ENCODE results near the gene TXNL4A.

Gene TXNL4A

DNA sequence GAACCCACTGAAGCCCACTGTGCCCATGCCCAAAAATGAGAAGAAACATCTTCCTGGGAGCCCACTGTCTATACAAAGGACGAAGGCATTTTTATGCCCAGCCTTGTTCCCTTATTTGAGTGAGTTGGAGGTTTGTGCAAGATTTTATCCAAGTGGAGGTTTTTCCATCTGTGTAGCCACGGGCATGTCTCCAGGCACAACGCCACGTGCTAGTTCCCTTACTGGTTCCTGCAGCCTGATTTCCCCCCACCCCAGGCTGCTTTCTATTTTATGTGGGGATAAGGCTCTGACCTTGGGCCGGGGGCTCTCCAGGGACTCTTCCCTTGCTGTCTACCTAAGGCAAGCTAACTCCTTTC is 22.2 kb upstream of the TXNL4A start:
- no peaks in the 10 kb centered on the region for H4K20me1 ChIP-seq (ENCODE audit: insufficient read depth)
- no peaks in the 10 kb centered on the region for H3K36me3 ChIP-seq (ENCODE audit: insufficient read depth)
- no peak overlapping the region for H3K27ac ChIP-seq
- H3K4me1 ChIP-seq (ENCODE audit: low read depth, poor library complexity, severe bottlenecking): no peaks in the 10 kb centered on the region
- H3K79me2 ChIP-seq (ENCODE audit: insufficient read depth, low read depth): no peaks in the 10 kb centered on the region
- no peak overlapping the region for H2AFZ ChIP-seq (ENCODE audit: low read depth)
- H3K27me3 ChIP-seq (ENCODE audit: insufficient read depth, low read depth): no peaks in the 10 kb centered on the region
- H3K9ac ChIP-seq: no peak overlapping the region
- no peak overlapping the region for H3K4me3 ChIP-seq (IDR thresholded peaks at IDR 0.05; ENCODE audit: insufficient read depth, low read depth, low read length)
- H3K4me2 ChIP-seq: no peak overlapping the region
- TF ChIP-seq, protein P1, sequence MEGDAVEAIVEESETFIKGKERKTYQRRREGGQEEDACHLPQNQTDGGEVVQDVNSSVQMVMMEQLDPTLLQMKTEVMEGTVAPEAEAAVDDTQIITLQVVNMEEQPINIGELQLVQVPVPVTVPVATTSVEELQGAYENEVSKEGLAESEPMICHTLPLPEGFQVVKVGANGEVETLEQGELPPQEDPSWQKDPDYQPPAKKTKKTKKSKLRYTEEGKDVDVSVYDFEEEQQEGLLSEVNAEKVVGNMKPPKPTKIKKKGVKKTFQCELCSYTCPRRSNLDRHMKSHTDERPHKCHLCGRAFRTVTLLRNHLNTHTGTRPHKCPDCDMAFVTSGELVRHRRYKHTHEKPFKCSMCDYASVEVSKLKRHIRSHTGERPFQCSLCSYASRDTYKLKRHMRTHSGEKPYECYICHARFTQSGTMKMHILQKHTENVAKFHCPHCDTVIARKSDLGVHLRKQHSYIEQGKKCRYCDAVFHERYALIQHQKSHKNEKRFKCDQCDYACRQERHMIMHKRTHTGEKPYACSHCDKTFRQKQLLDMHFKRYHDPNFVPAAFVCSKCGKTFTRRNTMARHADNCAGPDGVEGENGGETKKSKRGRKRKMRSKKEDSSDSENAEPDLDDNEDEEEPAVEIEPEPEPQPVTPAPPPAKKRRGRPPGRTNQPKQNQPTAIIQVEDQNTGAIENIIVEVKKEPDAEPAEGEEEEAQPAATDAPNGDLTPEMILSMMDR (conservative IDR thresholded peaks at IDR 0.05; ENCODE audit: low read depth, low read length): no peak

DNA sequence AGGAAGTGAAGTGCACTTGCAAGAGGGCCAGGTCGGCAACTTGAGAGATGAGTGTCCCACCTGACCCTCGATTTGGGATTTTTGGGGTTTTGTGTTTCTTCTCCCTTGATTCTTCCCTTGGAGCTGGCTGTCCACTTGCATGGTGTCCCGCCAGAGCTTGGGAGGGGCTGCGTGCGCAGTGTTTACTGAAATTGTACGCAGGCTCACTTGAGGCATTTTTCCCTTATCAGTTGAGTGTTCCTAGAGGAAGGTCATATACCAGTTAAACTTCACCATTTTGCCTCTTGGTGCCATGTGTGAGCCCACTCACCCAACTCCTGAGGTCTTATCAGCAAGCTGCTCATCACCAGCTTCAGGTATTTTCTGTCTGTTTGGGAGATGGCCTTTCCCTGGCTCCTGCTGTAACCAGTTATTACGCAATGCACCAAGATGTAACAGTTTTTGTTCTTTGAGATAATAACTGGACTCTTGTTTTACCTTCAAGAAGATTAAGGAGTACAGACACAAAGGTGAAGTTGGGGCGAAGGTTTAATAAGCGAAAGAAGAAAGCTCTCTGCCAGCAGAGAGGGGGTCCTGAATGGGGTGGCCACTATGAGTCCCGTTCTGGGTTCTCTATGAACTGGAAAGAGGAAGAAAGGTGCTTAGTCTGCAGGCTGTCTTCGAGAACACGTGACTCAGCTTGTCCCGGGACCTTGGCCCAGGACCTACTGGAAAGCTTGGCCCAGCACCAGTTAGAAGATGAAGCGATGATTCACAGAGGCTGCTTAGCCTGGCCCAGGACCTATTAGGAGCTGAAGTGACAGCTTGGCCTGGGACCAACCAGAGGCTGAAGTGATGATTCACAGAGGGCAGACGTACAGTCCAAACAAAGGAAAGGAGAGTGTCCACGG is 21.5 kb upstream of the TXNL4A start:
- Histone ChIP-seq H3K79me2 (ENCODE audit: insufficient read depth, low read depth) (no peaks in the 10 kb centered on the region), H3K9ac (no peak overlapping the region), H3K4me1 (ENCODE audit: low read depth, poor library complexity, severe bottlenecking) (no peaks in the 10 kb centered on the region), H4K20me1 (ENCODE audit: insufficient read depth) (no peaks in the 10 kb centered on the region), H3K4me2 (no peak overlapping the region), H3K27ac (no peak overlapping the region), H2AFZ (ENCODE audit: low read depth) (no peak overlapping the region), H3K27me3 (ENCODE audit: insufficient read depth, low read depth) (no peaks in the 10 kb centered on the region), H3K36me3 (ENCODE audit: insufficient read depth) (no peaks in the 10 kb centered on the region), H3K4me3 (IDR thresholded peaks at IDR 0.05; ENCODE audit: insufficient read depth, low read depth, low read length) (no peak overlapping the region)
- TF ChIP-seq, protein P1 (conservative IDR thresholded peaks at IDR 0.05; ENCODE audit: low read depth, low read length): no peak

DNA sequence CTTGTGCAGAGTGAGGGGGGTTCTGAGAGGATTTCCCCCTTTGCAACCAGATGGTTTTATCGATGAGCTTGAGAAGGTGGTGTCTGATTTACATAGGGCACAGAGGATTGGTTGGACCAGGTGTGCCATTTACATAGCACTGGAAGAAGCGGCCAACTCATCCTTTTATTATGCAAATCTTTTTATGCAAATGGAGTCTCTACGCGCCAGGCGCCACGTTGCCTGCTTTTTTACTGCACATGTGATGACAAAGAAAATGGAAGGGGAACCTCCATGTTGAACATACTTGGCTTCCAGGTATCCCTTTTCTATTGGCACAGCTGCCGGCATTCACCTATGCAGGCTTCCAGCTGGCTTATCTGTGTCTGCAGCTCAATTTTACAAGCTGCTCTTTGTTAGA is 18.4 kb upstream of the TXNL4A start:
- no peaks in the 10 kb centered on the region for H3K4me1 ChIP-seq (ENCODE audit: low read depth, poor library complexity, severe bottlenecking)
- H3K4me3 ChIP-seq (IDR thresholded peaks at IDR 0.05; ENCODE audit: insufficient read depth, low read depth, low read length): no peak overlapping the region
- H3K9ac ChIP-seq: no peak overlapping the region

DNA sequence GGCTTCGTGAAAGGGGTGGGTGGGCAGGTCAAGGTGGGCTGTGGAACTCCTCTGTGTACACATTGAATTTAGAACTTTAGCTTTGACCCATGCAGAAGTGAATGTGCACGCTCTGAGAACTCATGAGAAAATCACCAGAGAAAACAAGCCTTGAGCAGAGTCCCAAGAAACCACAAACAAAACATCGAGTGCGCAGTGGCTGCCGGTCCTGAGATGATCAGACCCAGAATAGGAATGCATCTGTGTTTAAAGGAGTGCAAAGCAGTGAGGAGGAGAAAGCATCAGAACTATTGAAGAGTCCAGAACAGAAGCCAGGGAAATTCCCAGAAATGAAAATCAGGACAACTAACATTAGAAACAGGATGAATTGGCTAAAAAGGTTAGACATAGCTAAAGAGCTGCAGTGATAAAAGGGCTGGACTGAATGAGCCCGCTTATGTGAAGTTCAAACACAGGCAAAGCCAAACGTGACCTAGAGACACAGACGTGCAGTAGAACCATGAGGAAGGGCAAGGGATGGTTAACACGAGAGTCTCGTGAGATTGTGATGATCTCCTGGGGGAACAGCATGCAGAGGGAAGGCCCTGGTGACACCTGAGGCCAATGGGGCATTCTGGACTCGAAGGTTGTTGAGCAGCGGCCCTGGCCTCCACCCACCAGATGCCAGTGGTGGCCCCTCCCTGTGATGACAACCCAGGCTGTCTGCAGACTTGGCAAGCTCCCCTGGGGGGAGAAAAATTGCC is 16.4 kb upstream of the TXNL4A start:
- Histone ChIP-seq H3K9ac (no peak overlapping the region), H2AFZ (ENCODE audit: low read depth) (no peak overlapping the region), H3K27ac (no peak overlapping the region), H3K4me3 (IDR thresholded peaks at IDR 0.05; ENCODE audit: insufficient read depth, low read depth, low read length) (no peak overlapping the region), H4K20me1 (ENCODE audit: insufficient read depth) (no peaks in the 10 kb centered on the region), H3K4me1 (ENCODE audit: low read depth, poor library complexity, severe bottlenecking) (no peaks in the 10 kb centered on the region), H3K79me2 (ENCODE audit: insufficient read depth, low read depth) (no peaks in the 10 kb centered on the region), H3K36me3 (ENCODE audit: insufficient read depth) (no peaks in the 10 kb centered on the region), H3K27me3 (ENCODE audit: insufficient read depth, low read depth) (no peaks in the 10 kb centered on the region), H3K4me2 (no peak overlapping the region)
- TF ChIP-seq, protein P1 (conservative IDR thresholded peaks at IDR 0.05; ENCODE audit: low read depth, low read length): no peak

More for the DNA sequence above, 18.4 kb upstream of the TXNL4A start:
- Histone ChIP-seq H4K20me1 (ENCODE audit: insufficient read depth) (no peaks in the 10 kb centered on the region), H3K36me3 (ENCODE audit: insufficient read depth) (no peaks in the 10 kb centered on the region), H3K27me3 (ENCODE audit: insufficient read depth, low read depth) (no peaks in the 10 kb centered on the region), H3K27ac (no peak overlapping the region), H3K4me2 (no peak overlapping the region), H2AFZ (ENCODE audit: low read depth) (no peak overlapping the region), H3K79me2 (ENCODE audit: insufficient read depth, low read depth) (no peaks in the 10 kb centered on the region)
- TF ChIP-seq, protein P1 (conservative IDR thresholded peaks at IDR 0.05; ENCODE audit: low read depth, low read length): no peak
